Ecto neural progenitor cell (in vitro differentiated cells): ENCODE measurements around the gene BHLHE41.

Source experiments
- DNase-seq: peaks from one replicate; pipeline ENCODE4 v3.0.0-alpha.2; 2018; ENCODE audit warnings: low spot score

The BHLHE41 gene

GRCh38 chr12:26134540-26134939, 9.7 kb upstream of the BHLHE41 start:
- no peak for DNase-seq

GRCh38 chr12:26133521-26133920, 8.7 kb upstream of the BHLHE41 start:
- no peak for DNase-seq

- no peak for DNase-seq
These were observed 8.0 kb upstream of the BHLHE41 start for GRCh38 chr12:26132866-26133265.

- DNase-seq: no peak
These were observed 7.1 kb upstream of the BHLHE41 start for GRCh38 chr12:26131936-26132335.

GRCh38 chr12:26130728-26131127, 5.9 kb upstream of the BHLHE41 start:
- no peak for DNase-seq

- no peak for DNase-seq
These were observed 3.3 kb upstream of the BHLHE41 start for GRCh38 chr12:26128168-26128567.

GRCh38 chr12:26127404-26127803, 2.6 kb upstream of the BHLHE41 start:
- DNase-seq: no peak

- DNase-seq: peak; percentile 93
These were observed 1.8 kb upstream of the BHLHE41 start for GRCh38 chr12:26126340-26127284.

- DNase-seq: peak; percentile 87
These were observed 833 bp upstream of the BHLHE41 start for GRCh38 chr12:26125400-26126339.

- no peak for DNase-seq
These were observed 1.3 kb downstream of the BHLHE41 start for GRCh38 chr12:26123482-26123980.

- DNase-seq: peak; percentile 64
These were observed 2.0 kb downstream of the BHLHE41 start for GRCh38 chr12:26122681-26123481.

- peak; percentile 84 for DNase-seq
These were observed 2.7 kb downstream of the BHLHE41 start for GRCh38 chr12:26122061-26122680.

GRCh38 chr12:26121323-26122060, 3.3 kb downstream of the BHLHE41 start:
- DNase-seq: no peak

GRCh38 chr12:26120561-26121274, 4.1 kb downstream of the BHLHE41 start:
- no peak for DNase-seq

- DNase-seq: no peak
These were observed 5.3 kb downstream of the BHLHE41 start for GRCh38 chr12:26119391-26119989.

GRCh38 chr12:26118308-26118707, 6.5 kb downstream of the BHLHE41 start:
- no peak for DNase-seq

GRCh38 chr12:26116829-26117715, 7.8 kb downstream of the BHLHE41 start:
- DNase-seq: no peak

GRCh38 chr12:26114720-26115401, 10.0 kb downstream of the BHLHE41 start:
- no peak for DNase-seq
